Measurements from ENCODE around the gene CUEDC1. TPM values are rescaled to one million over a fixed set of nuclear protein-coding genes. Genes with fewer than 3 reads are reported as not detected.

CUEDC1 gene
- total and polyA plus RNA-seq, 2 donors (not counting 1 experiment from before 2014, with no cell fraction given): 0.57 TPM; not detected in 1

DNA sequence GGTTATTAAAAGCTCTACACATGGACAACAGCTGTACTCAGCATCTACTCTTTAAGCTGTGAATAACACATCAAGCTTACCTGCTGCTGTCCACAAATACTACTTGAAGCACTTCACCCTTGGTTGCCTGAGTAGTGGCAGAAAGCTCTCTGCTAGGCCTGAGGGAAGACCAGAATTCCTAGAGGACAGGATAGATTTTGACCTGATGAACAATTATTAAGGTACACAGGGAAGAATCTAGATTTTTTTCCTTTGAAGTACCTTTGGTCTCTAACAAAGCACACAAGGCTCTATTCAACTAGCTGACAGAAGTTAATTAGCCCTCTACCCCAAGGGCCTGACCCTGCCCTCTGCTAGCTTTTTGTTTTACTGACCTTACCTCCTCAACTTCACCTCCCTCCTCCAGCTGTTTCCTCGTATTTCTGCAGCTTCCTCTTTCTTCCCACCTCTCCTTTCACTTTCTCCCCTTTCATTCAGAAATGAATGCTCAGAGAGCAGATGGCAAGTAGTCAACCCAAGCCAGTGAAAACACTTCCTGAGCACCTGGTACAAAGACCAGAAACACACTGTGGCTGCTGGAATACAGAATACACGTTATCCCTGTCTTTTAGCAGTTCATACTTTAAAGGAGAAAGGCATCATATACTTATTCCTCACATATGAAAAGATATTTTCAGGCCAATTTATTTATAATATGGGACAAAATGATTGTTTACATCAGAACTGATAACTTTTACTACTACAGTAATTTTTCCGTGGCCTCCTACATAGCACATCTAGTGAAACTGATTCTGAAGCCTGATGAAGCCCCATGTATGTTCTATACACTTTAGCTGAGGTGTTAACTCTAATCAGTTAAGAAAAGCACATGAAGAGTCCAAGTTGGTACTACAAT lies 38.5 kb upstream of the CUEDC1 start:
- H3K27me3 ChIP-seq (replicated peaks in 1 of 4; ENCODE audit: control extremely low read depth in 1 of 4, control insufficient read depth in 3 of 4, insufficient read depth in 4 of 4, low read length in 3 of 4): no peaks in the 10 kb centered on the region
- H3K36me3 ChIP-seq (replicated peaks in 1 of 2; ENCODE audit: control extremely low read depth in 1 of 2, control insufficient read depth in 1 of 2, extremely low read depth in 1 of 2, insufficient read depth in 2 of 2, low read length in 1 of 2): no peaks in the 10 kb centered on the region
- no peaks in the 10 kb centered on the region for H3K9me3 ChIP-seq (ENCODE audit: control extremely low read depth in 1 of 3, control insufficient read depth in 2 of 3, insufficient read depth in 1 of 3, low read length in 2 of 3)
- DNase-seq (peak; percentile 54), ATAC-seq (ENCODE audit: low read depth) (peak; percentile 16)
- intact Hi-C loops (cut with micrococcal nuclease): no loop called here
- CTCF ChIA-PET: interaction anchor here (0.6 to 20.2 kb wide), 11 partner anchors 8 to 833 kb away, joined by 3 to 468 read pairs (median 5); partner anchors contain the start of gene MRPS23
- peak overlapping the region; percentile 23 to 47 for H3K27ac ChIP-seq (ENCODE audit: low read length in 2 of 2)
- TF ChIP-seq, protein P1, sequence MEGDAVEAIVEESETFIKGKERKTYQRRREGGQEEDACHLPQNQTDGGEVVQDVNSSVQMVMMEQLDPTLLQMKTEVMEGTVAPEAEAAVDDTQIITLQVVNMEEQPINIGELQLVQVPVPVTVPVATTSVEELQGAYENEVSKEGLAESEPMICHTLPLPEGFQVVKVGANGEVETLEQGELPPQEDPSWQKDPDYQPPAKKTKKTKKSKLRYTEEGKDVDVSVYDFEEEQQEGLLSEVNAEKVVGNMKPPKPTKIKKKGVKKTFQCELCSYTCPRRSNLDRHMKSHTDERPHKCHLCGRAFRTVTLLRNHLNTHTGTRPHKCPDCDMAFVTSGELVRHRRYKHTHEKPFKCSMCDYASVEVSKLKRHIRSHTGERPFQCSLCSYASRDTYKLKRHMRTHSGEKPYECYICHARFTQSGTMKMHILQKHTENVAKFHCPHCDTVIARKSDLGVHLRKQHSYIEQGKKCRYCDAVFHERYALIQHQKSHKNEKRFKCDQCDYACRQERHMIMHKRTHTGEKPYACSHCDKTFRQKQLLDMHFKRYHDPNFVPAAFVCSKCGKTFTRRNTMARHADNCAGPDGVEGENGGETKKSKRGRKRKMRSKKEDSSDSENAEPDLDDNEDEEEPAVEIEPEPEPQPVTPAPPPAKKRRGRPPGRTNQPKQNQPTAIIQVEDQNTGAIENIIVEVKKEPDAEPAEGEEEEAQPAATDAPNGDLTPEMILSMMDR (IDR thresholded peaks at IDR 0.05): no peak
- no peak for TF ChIP-seq EZH2 (IDR thresholded peaks at IDR 0.05; ENCODE audit: borderline replicate concordance, insufficient read depth, low read depth, low read length, poor library complexity, severe bottlenecking)
- peaks cover 8% of the 10 kb centered on the region for H4K20me1 ChIP-seq (ENCODE audit: control insufficient read depth, insufficient read depth, low read length, poor library complexity, severe bottlenecking)
- Mint-ChIP-seq H3K4me1 (peaks cover 36% of the 10 kb centered on the region), H3K4me3 (peak overlapping the region; percentile 50), H3K27me3 (no peaks in the 10 kb centered on the region), H3K9me3 (ENCODE audit: insufficient read depth) (no peaks in the 10 kb centered on the region), H3K27ac (peak overlapping the region; percentile 28)
- H3K9ac ChIP-seq (ENCODE audit: low read length): no peak overlapping the region
- no peak overlapping the region for H3K4me3 ChIP-seq (ENCODE audit: control extremely low read depth in 1 of 5, extremely low read depth in 1 of 5, insufficient read depth in 1 of 5, low read depth in 2 of 5, low read length in 4 of 5)
- WGBS (ENCODE audit: insufficient coverage): 0% methylated on average over 1 of the region's 3 CpGs
- POLR2A ChIA-PET: interaction anchor here (0.6 to 0.9 kb wide), 4 partner anchors 11 to 737 kb away, joined by 3 to 5 read pairs (median 3); partner anchors contain the start of genes MSI2 and SRSF1
- peaks cover 8% of the 10 kb centered on the region for H3K79me2 ChIP-seq (ENCODE audit: control insufficient read depth, insufficient read depth, low read length)
- H3K4me2 ChIP-seq (replicated peaks; ENCODE audit: low read depth, low read length, poor library complexity, severe bottlenecking): peak overlapping the region; percentile 49
- H3K4me1 ChIP-seq (ENCODE audit: control insufficient read depth in 2 of 2, insufficient read depth in 2 of 2, low read length in 2 of 2): peaks cover 24 to 32% of the 10 kb centered on the region in 2 donors
- no peak overlapping the region for H2AFZ ChIP-seq (ENCODE audit: insufficient read depth, low read depth, low read length, poor library complexity, severe bottlenecking)

DNA sequence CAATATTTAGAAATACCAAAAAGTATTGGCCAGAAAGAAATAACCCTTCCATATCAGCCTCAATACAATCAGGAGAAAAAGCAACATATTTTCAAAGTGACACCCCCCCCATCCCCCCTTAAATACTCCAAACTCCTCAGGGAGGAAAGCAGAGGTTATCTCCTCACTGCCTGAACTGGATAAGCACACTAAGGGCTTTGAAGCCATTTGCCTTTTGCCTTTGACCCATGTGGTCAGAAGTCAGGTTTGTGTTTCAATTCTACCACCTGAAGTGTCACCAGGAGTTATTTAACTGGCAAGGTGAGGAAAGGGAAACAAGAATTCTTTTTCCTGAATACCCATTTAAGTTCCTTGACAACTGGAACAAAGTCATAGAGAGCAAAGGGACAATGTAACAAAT lies 36.3 kb upstream of the CUEDC1 start:
- Histone ChIP-seq H4K20me1 (ENCODE audit: control insufficient read depth, insufficient read depth, low read length, poor library complexity, severe bottlenecking) (peaks cover 14% of the 10 kb centered on the region), H3K27ac (ENCODE audit: low read length in 2 of 2) (no peak overlapping the region), H3K36me3 (replicated peaks in 1 of 2; ENCODE audit: control extremely low read depth in 1 of 2, control insufficient read depth in 1 of 2, extremely low read depth in 1 of 2, insufficient read depth in 2 of 2, low read length in 1 of 2) (no peaks in the 10 kb centered on the region), H3K9ac (ENCODE audit: low read length) (no peak overlapping the region), H3K9me3 (ENCODE audit: control extremely low read depth in 1 of 3, control insufficient read depth in 2 of 3, insufficient read depth in 1 of 3, low read length in 2 of 3) (no peaks in the 10 kb centered on the region), H3K27me3 (replicated peaks in 1 of 4; ENCODE audit: control extremely low read depth in 1 of 4, control insufficient read depth in 3 of 4, insufficient read depth in 4 of 4, low read length in 3 of 4) (no peaks in the 10 kb centered on the region), H3K4me3 (ENCODE audit: control extremely low read depth in 1 of 5, extremely low read depth in 1 of 5, insufficient read depth in 1 of 5, low read depth in 2 of 5, low read length in 4 of 5) (no peak overlapping the region), H3K79me2 (ENCODE audit: control insufficient read depth, insufficient read depth, low read length) (peaks cover 26% of the 10 kb centered on the region), H3K4me1 (ENCODE audit: control insufficient read depth in 2 of 2, insufficient read depth in 2 of 2, low read length in 2 of 2) (peaks cover 31 to 42% of the 10 kb centered on the region in 2 donors), H2AFZ (ENCODE audit: insufficient read depth, low read depth, low read length, poor library complexity, severe bottlenecking) (no peak overlapping the region), H3K4me2 (replicated peaks; ENCODE audit: low read depth, low read length, poor library complexity, severe bottlenecking) (no peak overlapping the region)
- DNase-seq (no peak), ATAC-seq (ENCODE audit: low read depth) (no peak)
- H3K4me3 Mint-ChIP-seq: no peak overlapping the region
- ChIA-PET POLR2A (no interaction called here), CTCF (interaction anchor here (2.1 to 20.2 kb wide), 4 partner anchors 8 to 135 kb away, joined by 6 to 468 read pairs (median 130); partner anchors contain the start of gene MRPS23)
- intact Hi-C loops (cut with micrococcal nuclease): no loop called here
- no peaks in the 10 kb centered on the region for H3K27me3 Mint-ChIP-seq
- H3K27ac Mint-ChIP-seq: no peak overlapping the region
- peaks cover 42% of the 10 kb centered on the region for H3K4me1 Mint-ChIP-seq
- H3K9me3 Mint-ChIP-seq (ENCODE audit: insufficient read depth): no peaks in the 10 kb centered on the region
- no peak for TF ChIP-seq EZH2 (IDR thresholded peaks at IDR 0.05; ENCODE audit: borderline replicate concordance, insufficient read depth, low read depth, low read length, poor library complexity, severe bottlenecking)
- TF ChIP-seq, protein P1 (IDR thresholded peaks at IDR 0.05): no peak

Data from B cell (primary cell).